IMR-90 (cell line): ENCODE results near the gene LTBP1. TPM values are rescaled to one million over a fixed set of nuclear protein-coding genes. Genes with fewer than 3 reads are reported as not detected.
A peak's percentile ranks its signal among the peaks of the same experiment; 100 is the strongest.

ENCODE experiments used
- ATAC-seq: fragments of 200-7000 bp; cut with Tn5 transposase; 2 replicates; pipeline ENCODE4 v1.9.1; 2020; ENCODE audit warnings: low read depth, mild to moderate bottlenecking, moderate library complexity
- BruUV-seq: library from RNA; stranded (reverse); fragments of 400-500 nt; replicated peaks from 2 replicates; lab custom pipeline; 2021; lab: Mats Ljungman, UMichigan
- CTCF ChIA-PET: fragments of 300-600 bp; formaldehyde crosslinking; extraction: SDS; loops from one replicate; lab custom pipeline; 2021; ENCODE audit warnings: antibody characterized with exemption; lab: Yijun Ruan, JAX
- POLR2A ChIA-PET: fragments of 300-600 bp; sonication (Branson Sonifier 250); formaldehyde crosslinking; loops from one replicate; lab custom pipeline; 2022; ENCODE audit warnings: antibody characterized with exemption; ENCODE audit not compliant: unreplicated experiment; lab: Charles Lee
- DNase-seq: peaks from one replicate; pipeline ENCODE4 v3.0.0; 2013
- H2AFZ ChIP-seq: replicated peaks from 2 replicates; pipeline ENCODE3; 2013; ENCODE audit warnings: low read length, mild to moderate bottlenecking; ENCODE audit not compliant: poor library complexity
- H2AK5ac ChIP-seq: 2 replicates; pipeline ENCODE4 v1.6.1; 2013; ENCODE audit warnings: low read depth, low read length, inconsistent platforms
- H2AK9ac ChIP-seq: replicated peaks from 2 replicates; pipeline ENCODE3; 2013; ENCODE audit warnings: mild to moderate bottlenecking, low read depth, low read length, moderate library complexity; ENCODE audit not compliant: poor library complexity
- H2BK120ac ChIP-seq: 2 replicates; pipeline ENCODE4 v1.6.1; 2013; ENCODE audit warnings: low read depth, low read length, inconsistent platforms
- H2BK15ac ChIP-seq: 3 replicates; pipeline ENCODE4 v1.6.1; 2013; ENCODE audit warnings: low read depth, low read length, inconsistent platforms
- H2BK20ac ChIP-seq: 2 replicates; pipeline ENCODE4 v1.6.1; 2013; ENCODE audit warnings: low read depth, mild to moderate bottlenecking, inconsistent platforms, low read length, moderate library complexity
- H2BK5ac ChIP-seq: 2 replicates; pipeline ENCODE4 v1.6.1; 2013; ENCODE audit warnings: mild to moderate bottlenecking, low read depth, low read length, inconsistent platforms; ENCODE audit not compliant: poor library complexity, severe bottlenecking
- H3K14ac ChIP-seq: replicated peaks from 2 replicates; pipeline ENCODE4 v1.6.1; 2013; ENCODE audit warnings: low read depth, low read length, inconsistent platforms
- H3K18ac ChIP-seq: 2 replicates; pipeline ENCODE4 v1.6.1; 2013; ENCODE audit warnings: low read depth, low read length, control low read depth
- H3K23ac ChIP-seq: 2 replicates; pipeline ENCODE4 v1.6.1; 2013; ENCODE audit warnings: low read depth, low read length, inconsistent platforms
- H3K27ac ChIP-seq: 2 replicates; pipeline ENCODE4 v1.5.1; 2013; ENCODE audit warnings: mild to moderate bottlenecking, control low read depth, low read length; ENCODE audit not compliant: insufficient read depth
- H3K27me3 ChIP-seq: 2 replicates; pipeline ENCODE4 v1.6.1; 2013; ENCODE audit warnings: low read length; ENCODE audit not compliant: control insufficient read depth, insufficient read depth
- H3K36me3 ChIP-seq: 2 replicates; pipeline ENCODE4 v1.6.1; 2013; ENCODE audit warnings: low read length, mixed read lengths; ENCODE audit not compliant: control insufficient read depth, insufficient read depth
- H3K4ac ChIP-seq: 2 replicates; pipeline ENCODE4 v1.6.1; 2013; ENCODE audit warnings: low read depth, low read length, inconsistent platforms
- H3K4me1 ChIP-seq: 2 replicates; pipeline ENCODE4 v1.6.1; 2013; ENCODE audit warnings: low read length, mixed read lengths; ENCODE audit not compliant: control insufficient read depth, insufficient read depth
- H3K4me2 ChIP-seq: 2 replicates; pipeline ENCODE4 v1.6.1; 2013; ENCODE audit warnings: low read depth, mild to moderate bottlenecking, control low read depth, low read length, moderate library complexity
- H3K4me3 ChIP-seq: 2 replicates; pipeline ENCODE4 v1.5.1; 2013; ENCODE audit warnings: low read depth, mild to moderate bottlenecking, control low read depth, low read length, moderate library complexity; ENCODE audit not compliant: insufficient read depth
- H3K56ac ChIP-seq: 2 replicates; pipeline ENCODE4 v1.6.1; 2013; ENCODE audit warnings: low read length, inconsistent platforms; ENCODE audit not compliant: insufficient read depth; ENCODE audit errors: extremely low read depth
- H3K79me1 ChIP-seq, 2 experiments: 2 replicates each; pipeline ENCODE4 v1.6.1; 2013; ENCODE audit warnings: low read length in 2 of 2, inconsistent platforms in 1 of 2, low read depth in 1 of 2
- H3K9ac ChIP-seq: 2 replicates; pipeline ENCODE4 v1.6.1; 2013; ENCODE audit warnings: low read depth, low read length, control low read depth
- H3K9me1 ChIP-seq: 2 replicates; pipeline ENCODE4 v1.6.1; 2013; ENCODE audit warnings: low read length, inconsistent platforms; ENCODE audit not compliant: insufficient read depth
- H3K9me3 ChIP-seq: 2 replicates; pipeline ENCODE4 v1.6.1; 2013; ENCODE audit warnings: low read length; ENCODE audit not compliant: control insufficient read depth, insufficient read depth
- H4K20me1 ChIP-seq: 2 replicates; pipeline ENCODE4 v1.6.1; 2013; ENCODE audit warnings: low read length, inconsistent platforms; ENCODE audit not compliant: insufficient read depth
- H4K5ac ChIP-seq: 2 replicates; pipeline ENCODE4 v1.6.1; 2013; ENCODE audit warnings: mild to moderate bottlenecking, low read depth, low read length, control low read depth
- H4K8ac ChIP-seq, 2 experiments: 2 replicates each; pipeline ENCODE4 v1.6.1; 2013; ENCODE audit warnings: low read depth in 2 of 2, low read length in 2 of 2, control low read depth in 1 of 2, inconsistent platforms in 1 of 2
- H4K91ac ChIP-seq: 2 replicates; pipeline ENCODE4 v1.6.1; 2013; ENCODE audit warnings: low read depth, low read length, inconsistent platforms; ENCODE audit not compliant: insufficient read depth
- BHLHE40 ChIP-seq: fragments of 150-350 bp; IDR thresholded peaks from 2 replicates; pipeline ENCODE4 v1.6.1; 2016; ENCODE audit warnings: mild to moderate bottlenecking, low read depth, low read length
- CEBPB ChIP-seq: IDR thresholded peaks from 2 replicates; pipeline ENCODE4 v1.6.1; 2012; ENCODE audit warnings: low read depth, low read length, improper control_type of control experiment
- CHD1 ChIP-seq: IDR thresholded peaks from 2 replicates; pipeline ENCODE4 v1.6.1; 2012; ENCODE audit warnings: low read depth, low read length, improper control_type of control experiment
- ELK1 ChIP-seq: fragments of 150-350 bp; IDR thresholded peaks from 2 replicates; pipeline ENCODE4 v1.6.1; 2016; ENCODE audit warnings: low read depth, mild to moderate bottlenecking, low read length, moderate library complexity, borderline replicate concordance
- MAFK ChIP-seq: IDR thresholded peaks from 2 replicates; pipeline ENCODE4 v1.6.1; 2012; ENCODE audit warnings: low read depth, low read length, improper control_type of control experiment
- RCOR1 ChIP-seq: IDR thresholded peaks from 2 replicates; pipeline ENCODE4 v1.6.1; 2012; ENCODE audit warnings: mild to moderate bottlenecking, low read length, improper control_type of control experiment; ENCODE audit not compliant: insufficient replicate concordance
- WGBS, 2 experiments: methylation state at CpG; one replicate each; pipeline versions ENCODE4 v1.1.5 to v1.1.7; 2013; ENCODE audit warnings: missing lambda C conversion rate in 2 of 2; ENCODE audit not compliant: insufficient read length in 1 of 2; ENCODE audit errors: extremely low coverage in 2 of 2; 5-methylcytosine and 5-hydroxymethylcytosine counted together
- dilution Hi-C: fragments of 300-500 bp; cut with HindIII; formaldehyde crosslinking; loops from one replicate; pipeline ENCODE4 v1.14.3; 2018; ENCODE audit warnings: low sequenced_read_pairs; ENCODE audit not compliant: unreplicated experiment
- in situ Hi-C: fragments of 300-500 bp; cut with MboI; formaldehyde crosslinking; loops from 3 replicates; pipeline ENCODE4 v1.14.3; 2019; ENCODE audit warnings: low sequenced_read_pairs, inconsistent platforms, mixed read lengths
- intact Hi-C: fragments of 100-400 bp; cut with micrococcal nuclease; formaldehyde crosslinking; loops from 2 replicates; pipeline ENCODE4 v1.10.0; 2022
- polyA plus RNA-seq, 3 experiments: library from polyadenylated mRNA; depleted of rRNA; stranded (reverse); fragments of >200 nt; gene quantifications; 2 replicates each; pipeline ENCODE4 v1.2.3, GENCODE V29; 2012; ENCODE audit warnings: low replicate concordance in 1 of 3
- total RNA-seq: library from RNA; depleted of rRNA; stranded (reverse); fragments of >200 nt; gene quantifications from 2 replicates; pipeline ENCODE4 v1.2.3, GENCODE V29; 2012
- TF ChIP-seq, protein P1 (sequence below): fragments of 150-350 bp; IDR thresholded peaks from 2 replicates; pipeline ENCODE4 v1.6.1; 2017; ENCODE audit warnings: mild to moderate bottlenecking, antibody characterized with exemption, low read length, low read depth

LTBP1 gene
- total and polyA plus RNA-seq, 2 of the 4 experiments (the other 2 are of a cell fraction): 235 to 326 TPM

DNA sequence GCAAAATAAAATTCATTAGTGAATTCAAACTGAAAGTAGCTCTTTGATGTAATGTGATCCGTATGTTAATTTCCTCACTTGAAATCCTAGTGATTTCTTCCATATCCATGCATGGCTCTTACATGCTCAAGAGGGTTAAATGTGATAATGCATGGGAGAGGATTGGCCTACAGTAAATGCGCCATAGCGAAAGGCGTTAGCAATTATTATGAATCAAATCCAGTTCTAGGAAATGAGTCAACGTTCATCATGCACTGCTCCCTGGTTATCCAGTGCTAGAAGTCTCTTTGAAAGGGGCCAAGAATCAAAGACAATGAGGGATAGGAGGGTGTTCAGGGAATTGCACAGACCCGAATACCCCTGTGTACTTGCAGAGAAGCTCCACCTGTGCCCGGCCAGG is 428.3 kb downstream of the LTBP1 start:
- H3K9me1 ChIP-seq: no peaks in the 10 kb centered on the region; the same call in 1 of the 2 replicates
- ChIA-PET CTCF (no interaction called here), POLR2A (no interaction called here)
- H3K79me1 ChIP-seq: peaks cover 11 to 12% of the 10 kb centered on the region in 2 experiments; a peak in 2 of 4 replicates
- DNase-seq (peak; percentile 27), ATAC-seq (no peak)
- no peak overlapping the region for H2BK15ac ChIP-seq
- TF ChIP-seq, protein P1, sequence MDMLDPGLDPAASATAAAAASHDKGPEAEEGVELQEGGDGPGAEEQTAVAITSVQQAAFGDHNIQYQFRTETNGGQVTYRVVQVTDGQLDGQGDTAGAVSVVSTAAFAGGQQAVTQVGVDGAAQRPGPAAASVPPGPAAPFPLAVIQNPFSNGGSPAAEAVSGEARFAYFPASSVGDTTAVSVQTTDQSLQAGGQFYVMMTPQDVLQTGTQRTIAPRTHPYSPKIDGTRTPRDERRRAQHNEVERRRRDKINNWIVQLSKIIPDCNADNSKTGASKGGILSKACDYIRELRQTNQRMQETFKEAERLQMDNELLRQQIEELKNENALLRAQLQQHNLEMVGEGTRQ: no peak
- no peak for TF ChIP-seq RCOR1
- TF ChIP-seq MAFK: no peak
- no peak for TF ChIP-seq BHLHE40
- no peak for TF ChIP-seq CEBPB
- TF ChIP-seq ELK1: no peak
- TF ChIP-seq CHD1: no peak
- no peak overlapping the region for H3K4ac ChIP-seq
- no peak overlapping the region for H2BK120ac ChIP-seq
- no peak overlapping the region for H3K56ac ChIP-seq
- H3K36me3 ChIP-seq: peaks cover 28% of the 10 kb centered on the region
- 100% methylated on average over 1 of the region's 7 CpGs; no CpG with 5 or more reads in 1 of the 2 experiments for WGBS, 2 experiments
- H2BK20ac ChIP-seq: no peak overlapping the region
- no peak overlapping the region for H3K18ac ChIP-seq
- H3K4me2 ChIP-seq: no peak overlapping the region
- no peak overlapping the region for H4K91ac ChIP-seq
- H4K5ac ChIP-seq: no peak overlapping the region
- H3K23ac ChIP-seq: no peak overlapping the region
- no peaks in the 10 kb centered on the region for H4K20me1 ChIP-seq
- intact Hi-C loops (no loop called here), in situ Hi-C loops (no loop called here), dilution Hi-C loops (no loop called here)
- no peak overlapping the region for H2AK5ac ChIP-seq
- no peak overlapping the region for H3K27ac ChIP-seq
- H3K14ac ChIP-seq: no peak overlapping the region
- no peak overlapping the region for H4K8ac ChIP-seq
- no TSS peak for BruUV-seq
- no peaks in the 10 kb centered on the region for H3K27me3 ChIP-seq
- H3K4me1 ChIP-seq: peaks cover 8% of the 10 kb centered on the region
- H2AK9ac ChIP-seq: no peak overlapping the region
- no peak overlapping the region for H3K9ac ChIP-seq
- no peaks in the 10 kb centered on the region for H3K9me3 ChIP-seq
- no peak overlapping the region for H3K4me3 ChIP-seq
- H2AFZ ChIP-seq: no peak overlapping the region
- no peak overlapping the region for H2BK5ac ChIP-seq
